Measurements from ENCODE around the gene FSD1L.
"Not testable (repeated sequence)": the region's sequence is repeated elsewhere in the genome, so short reads cannot be mapped to it uniquely, and the experiment has no call there.

The FSD1L gene

DNA sequence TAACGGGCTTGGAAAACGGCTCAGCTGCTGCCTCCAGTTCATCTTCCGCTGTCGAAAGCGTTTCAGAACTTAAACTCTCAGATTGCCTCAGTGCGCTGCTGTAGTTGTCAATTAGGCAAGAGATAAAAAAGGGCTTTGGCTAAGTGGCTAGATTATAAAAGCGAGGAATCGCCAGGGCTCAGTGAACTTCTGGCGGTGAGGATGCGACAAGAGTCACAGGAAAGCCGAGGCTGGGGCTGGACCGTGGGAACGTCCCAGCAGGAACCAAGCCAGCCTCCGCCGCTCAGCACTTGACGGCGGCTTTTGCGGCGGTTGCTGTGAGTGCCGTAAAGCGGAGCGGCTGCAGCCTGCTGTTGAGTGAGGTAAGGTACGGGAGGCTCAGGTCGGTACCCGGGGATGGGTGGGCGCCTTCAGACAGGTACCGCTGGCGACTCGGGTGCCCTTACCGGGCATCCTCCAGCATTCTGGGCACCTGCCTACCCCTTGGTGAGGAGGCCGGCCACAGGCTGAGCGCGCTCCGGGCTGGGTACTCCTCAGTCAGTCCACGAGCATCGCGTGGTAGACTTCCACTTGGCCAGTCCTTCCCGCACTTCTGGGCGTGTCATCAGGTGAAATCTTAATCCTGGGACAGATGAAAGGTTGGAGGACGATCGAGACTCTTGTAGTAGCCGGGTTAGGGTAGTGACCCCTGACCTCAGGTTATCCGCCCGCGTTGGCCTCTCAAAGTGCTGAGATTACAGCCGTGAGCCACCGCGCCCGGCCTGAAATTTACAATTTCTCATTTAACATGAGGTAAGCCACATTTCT lies 110.2 kb downstream of the FSD1L start, which contains the start of gene FKTN:
Gene FKTN, plus strand, starts transcription at position 328 of the 807 bp plus-strand sequence. CDS start 16,902 bp downstream, outside the sequence.
- peak; percentile 51 for DNase-seq (ENCODE audit: low read depth, low spot score)

DNA sequence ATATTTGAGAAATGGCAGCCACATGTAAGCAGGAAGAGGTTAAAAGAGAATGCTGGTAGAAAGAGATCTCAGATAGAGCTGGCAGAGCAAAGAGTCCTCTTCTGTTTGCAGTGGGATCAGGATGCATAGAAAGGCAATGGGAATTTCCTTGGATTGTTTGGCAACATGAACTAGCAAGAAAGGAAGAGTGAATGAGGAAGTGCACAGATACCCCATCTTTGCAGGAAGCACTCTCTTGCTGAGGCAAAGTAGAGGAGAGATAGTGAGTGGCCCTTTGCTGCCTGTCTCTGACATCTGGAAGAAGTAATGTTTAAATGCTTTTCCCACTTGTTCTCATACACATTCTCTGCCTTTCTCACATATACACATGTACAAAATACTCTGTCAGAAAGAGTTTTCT lies 124.6 kb downstream of the FSD1L start:
- no peak for DNase-seq (ENCODE audit: low read depth, low spot score)

DNA sequence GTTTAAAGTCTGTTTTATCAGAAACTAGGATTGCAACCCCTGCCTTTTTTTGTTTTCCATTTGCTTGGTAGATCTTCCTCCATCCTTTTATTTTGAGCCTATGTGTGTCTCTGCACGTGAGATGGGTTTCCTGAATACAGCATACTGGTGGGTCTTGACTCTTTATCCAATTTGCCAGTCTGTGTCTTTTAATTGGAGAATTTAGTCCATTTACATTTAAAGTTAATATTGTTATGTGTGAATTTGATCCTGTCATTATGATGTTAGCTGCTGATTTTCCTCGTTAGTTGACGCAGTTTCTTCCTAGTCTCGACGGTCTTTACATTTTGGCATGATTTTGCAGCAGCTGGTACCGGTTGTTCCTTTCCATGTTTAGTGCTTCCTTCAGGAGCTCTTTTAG lies 132.1 kb downstream of the FSD1L start:
- not testable (repeated sequence) for DNase-seq (ENCODE audit: low read depth, low spot score)

DNA sequence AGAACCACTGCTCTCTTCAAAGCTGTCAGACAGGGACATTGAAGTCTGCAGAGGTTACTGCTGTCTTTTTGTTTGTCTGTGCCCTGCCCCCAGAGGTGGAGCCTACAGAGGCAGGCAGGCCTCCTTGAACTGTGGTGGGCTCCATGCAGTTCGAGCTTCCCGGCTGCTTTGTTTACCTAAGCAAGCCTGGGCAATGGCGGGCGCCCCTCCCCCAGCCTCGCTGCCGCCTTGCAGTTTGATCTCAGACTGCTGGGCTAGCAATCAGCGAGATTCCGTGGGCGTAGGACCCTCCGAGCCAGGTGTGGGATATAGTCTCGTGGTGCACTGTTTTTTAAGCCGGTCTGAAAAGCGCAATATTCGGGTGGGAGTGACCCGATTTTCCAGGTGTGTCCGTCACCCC lies 133.7 kb downstream of the FSD1L start:
- DNase-seq (ENCODE audit: low read depth, low spot score), result not testable (repeated sequence)

DNA sequence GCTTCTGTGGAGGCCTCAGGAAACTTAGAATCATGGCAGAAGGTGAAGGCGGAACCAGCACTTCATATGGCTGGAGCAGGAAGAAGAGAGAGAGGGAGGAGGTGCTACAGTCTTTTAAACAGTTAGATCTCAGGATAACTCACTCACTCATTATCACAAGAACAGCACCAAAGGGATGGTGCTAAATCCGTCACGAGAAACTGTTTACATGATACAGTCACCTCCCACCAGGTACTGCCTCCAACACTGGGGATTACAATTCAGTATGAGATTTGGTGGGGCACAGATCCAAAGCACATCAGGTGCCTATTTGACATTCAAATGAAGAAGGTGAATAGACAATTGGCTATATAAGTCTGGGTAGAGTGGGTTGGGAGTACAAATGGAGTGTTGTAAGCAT lies 145.3 kb downstream of the FSD1L start:
- no peak for DNase-seq (ENCODE audit: low read depth, low spot score)
